HL-60 (cell line): ENCODE results near the gene COL25A1.

Source experiments
- DNase-seq, 2 experiments: peaks; one replicate each; pipeline ENCODE4 v3.0.0-alpha.2; 2010 to 2020; ENCODE audit warnings: low read depth in 1 of 2, low spot score in 1 of 2
- H3K27ac ChIP-seq: fragments of 250-450 bp; sonication (Bioruptor Pico); replicated peaks from 2 replicates; pipeline ENCODE4 v1.5.1; 2020; ENCODE audit warnings: mild to moderate bottlenecking, moderate library complexity
- H3K27me3 ChIP-seq: fragments of 250-450 bp; sonication (Bioruptor Pico); 2 replicates; pipeline ENCODE4 v1.5.1; 2021; ENCODE audit warnings: mild to moderate bottlenecking, moderate library complexity; ENCODE audit not compliant: insufficient read depth, poor library complexity, severe bottlenecking
- H3K4me3 ChIP-seq: replicated peaks from 2 replicates; pipeline ENCODE4 v1.5.1; 2011; ENCODE audit warnings: mild to moderate bottlenecking, control low read depth, low read length; ENCODE audit not compliant: insufficient read depth
- CTCF ChIP-seq: IDR thresholded peaks from one replicate; pipeline ENCODE4 v1.5.1; 2011; ENCODE audit warnings: low read length, control low read depth, inconsistent platforms; ENCODE audit not compliant: insufficient read depth
- GABPA ChIP-seq: IDR thresholded peaks from 2 replicates; pipeline ENCODE4 v1.6.1; 2012; ENCODE audit warnings: low read depth
- POLR2AphosphoS5 ChIP-seq: IDR thresholded peaks from 2 replicates; pipeline ENCODE4 v1.6.1; 2012; ENCODE audit warnings: low read depth
- REST ChIP-seq: IDR thresholded peaks from 2 replicates; pipeline ENCODE4 v1.6.1; 2012; ENCODE audit warnings: low read depth; ENCODE audit not compliant: insufficient replicate concordance
- SPI1 ChIP-seq: IDR thresholded peaks from 2 replicates; pipeline ENCODE4 v1.6.1; 2012; ENCODE audit warnings: low read depth, mild to moderate bottlenecking, borderline replicate concordance

Gene COL25A1

GRCh38 chr4:109118635-109119034, 183.8 kb downstream of the COL25A1 start:
- no peak for DNase-seq
- TF ChIP-seq SPI1 (no peak), GABPA (no peak), POLR2AphosphoS5 (no peak), CTCF (no peak), REST (no peak)
- Histone ChIP-seq H3K27ac (no peak overlapping the region), H3K27me3 (no peaks in the 10 kb centered on the region), H3K4me3 (no peak overlapping the region)

- TF ChIP-seq CTCF (no peak), POLR2AphosphoS5 (no peak), REST (no peak), GABPA (no peak)
- no peak overlapping the region for H3K4me3 ChIP-seq
- no peaks in the 10 kb centered on the region for H3K27me3 ChIP-seq
- H3K27ac ChIP-seq: no peak overlapping the region
- DNase-seq: no peak
Measured at GRCh38 chr4:109114501-109114900, 188.0 kb downstream of the COL25A1 start.

- H3K27ac ChIP-seq: no peak overlapping the region
- H3K4me3 ChIP-seq: no peak overlapping the region
- H3K27me3 ChIP-seq: no peaks in the 10 kb centered on the region
- no peak for DNase-seq
- TF ChIP-seq POLR2AphosphoS5 (no peak), REST (no peak), CTCF (no peak), SPI1 (no peak), GABPA (no peak)
Measured at GRCh38 chr4:109113521-109113920, 188.9 kb downstream of the COL25A1 start.
